Left cardiac atrium (tissue), 4 donors: Measurements from ENCODE around the gene ERC2. TPM values are rescaled to one million over a fixed set of nuclear protein-coding genes. Genes with fewer than 3 reads are reported as not detected.

Experiments used
- ATAC-seq, 2 donors: fragments of 200-7000 bp; cut with Tn5 transposase; one replicate each; pipeline ENCODE4 v1.9.1; 2020; ENCODE audit warnings: mild to moderate bottlenecking in 2 of 2, moderate library complexity in 2 of 2
- DNase-seq: peaks from one replicate; pipeline ENCODE4 v3.0.0-alpha.2; 2020
- intact Hi-C, 2 donors: fragments of 100-400 bp; cut with DNase I; formaldehyde crosslinking; loops; one replicate each; pipeline versions ENCODE4 v1.14.1 to v1.15.1; 2022 to 2023
- total RNA-seq, 2 donors: library from RNA; stranded (reverse); fragmentation: NEBNext Ultra II Directional; extraction: Animal tissue kit (Norgen Biotek cat#: 25700); gene quantifications; one replicate each; pipeline ENCODE4 v1.2.1, GENCODE V29; 2021
- donor health status: DM: no; HTN: yes; CAD: no.
- donor health status: DM: no; HTN: yes; CAD: no; lungs with severe emphysema.
- donor health status: DM: yes; HTN: yes; CAD: no.
- donor health status: Dilated cardiomyopathy.

The ERC2 gene
- total RNA-seq, 2 donors from 2014 or later: 2.6 to 3.6 TPM

DNA sequence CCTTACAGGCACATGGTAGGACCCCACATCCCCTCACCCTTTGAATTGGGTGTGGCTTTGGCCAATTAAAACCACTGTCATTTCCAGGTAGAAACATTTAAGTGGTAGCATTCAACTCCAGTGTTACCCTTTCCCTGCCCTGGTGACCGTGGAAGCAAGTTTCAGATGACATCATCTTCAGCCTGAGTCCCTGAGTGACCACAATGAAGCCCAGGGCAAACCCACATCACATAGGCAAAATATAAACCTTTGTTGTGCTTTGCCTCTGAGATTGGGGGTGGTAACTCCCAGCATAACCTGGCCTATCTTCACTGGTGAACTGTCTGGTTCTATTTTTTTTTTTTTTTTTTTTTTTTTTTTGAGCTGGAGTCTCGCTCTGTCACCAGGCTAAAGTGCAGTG, 577.2 kb downstream of the ERC2 start:
- DNase-seq: no peak
- ATAC-seq: no peak
- intact Hi-C loops: no loop called here

- ATAC-seq: no peak
- intact Hi-C loops: no loop called here
- DNase-seq: no peak
These were observed 579.9 kb downstream of the ERC2 start for GRCh38 chr3:55888282-55888885.

DNA sequence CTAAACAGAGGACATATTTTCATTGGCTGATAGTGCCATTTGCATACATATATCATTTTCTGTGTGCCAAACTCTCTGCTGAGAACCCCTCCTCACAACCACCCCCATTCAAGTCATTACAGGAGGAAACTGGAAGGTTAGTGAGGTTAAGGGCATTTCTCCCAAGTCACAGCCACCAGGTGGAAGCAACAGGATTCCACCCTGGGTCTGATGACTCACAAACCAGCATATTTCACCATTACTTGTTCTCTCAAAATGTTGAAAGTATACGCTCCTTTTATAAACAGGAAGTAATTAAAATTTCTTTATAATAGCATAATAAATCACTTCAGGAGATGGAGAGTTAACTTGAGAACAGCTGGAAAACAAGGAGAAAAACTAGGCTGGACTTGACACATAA, 582.5 kb downstream of the ERC2 start:
- DNase-seq: no peak
- intact Hi-C loops: no loop called here
- no peak for ATAC-seq

DNA sequence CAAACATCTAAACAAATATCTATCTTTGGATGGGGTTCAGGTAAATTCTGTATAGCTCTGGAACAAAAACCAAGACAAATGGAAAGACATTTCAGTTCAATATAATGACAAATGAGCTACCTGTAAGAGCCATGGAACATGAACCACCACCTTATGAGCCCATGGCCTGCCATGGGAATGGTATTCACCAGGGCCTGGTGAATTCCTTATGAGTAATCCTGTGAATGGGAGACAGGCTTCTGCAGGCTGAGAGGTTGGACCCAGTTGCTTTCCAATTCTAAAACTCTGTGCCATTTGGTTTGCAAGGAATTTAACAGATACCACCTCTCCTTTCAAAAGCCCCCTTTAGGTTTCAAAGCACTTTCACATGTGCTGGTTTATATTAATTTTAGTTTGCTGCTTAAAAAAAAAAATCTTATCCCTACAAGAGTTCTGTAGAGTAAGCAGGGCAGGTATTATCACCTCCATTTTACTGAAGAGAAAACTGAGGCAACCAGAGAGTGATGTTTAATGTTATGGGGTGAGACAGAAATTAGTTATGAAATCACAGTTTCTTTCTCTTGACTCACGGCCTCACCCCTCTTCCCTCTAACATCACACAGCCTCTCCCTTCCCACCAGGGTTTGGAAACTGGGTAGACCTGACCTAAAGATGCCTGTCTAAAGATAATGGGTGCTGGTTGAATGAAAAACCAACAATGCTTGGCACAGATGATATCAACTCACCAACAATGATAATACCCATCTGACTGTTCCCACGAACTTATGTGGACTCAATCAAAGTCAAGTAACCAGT, 583.6 kb downstream of the ERC2 start:
- DNase-seq: no peak
- ATAC-seq: no peak
- intact Hi-C loops: no loop called here

DNA sequence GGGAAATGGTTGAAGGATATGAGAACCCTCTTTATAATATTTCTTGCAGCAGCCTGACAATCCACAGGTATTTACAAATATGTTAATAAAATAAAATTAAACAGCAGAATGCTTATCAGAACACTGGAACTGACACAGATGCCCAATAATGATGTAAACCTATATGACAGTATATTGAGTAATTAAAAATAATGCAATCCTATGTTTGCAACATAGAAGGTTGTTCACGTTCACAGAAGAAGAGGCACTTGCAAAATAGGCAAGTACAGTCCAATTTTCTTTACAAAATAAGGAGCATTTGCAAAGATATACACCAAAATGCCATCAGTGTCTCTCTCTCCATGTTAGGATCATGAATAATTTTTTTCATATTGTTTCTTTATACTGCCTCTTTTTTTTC, 584.2 kb downstream of the ERC2 start:
- no peak for ATAC-seq
- no peak for DNase-seq
- intact Hi-C loops: no loop called here

- intact Hi-C loops: no loop called here
- no peak for DNase-seq
- ATAC-seq: no peak
These were observed 586.3 kb downstream of the ERC2 start for GRCh38 chr3:55882006-55882405.

- intact Hi-C loops: no loop called here
- ATAC-seq: no peak
These were observed 587.9 kb downstream of the ERC2 start for GRCh38 chr3:55880357-55880756.

DNA sequence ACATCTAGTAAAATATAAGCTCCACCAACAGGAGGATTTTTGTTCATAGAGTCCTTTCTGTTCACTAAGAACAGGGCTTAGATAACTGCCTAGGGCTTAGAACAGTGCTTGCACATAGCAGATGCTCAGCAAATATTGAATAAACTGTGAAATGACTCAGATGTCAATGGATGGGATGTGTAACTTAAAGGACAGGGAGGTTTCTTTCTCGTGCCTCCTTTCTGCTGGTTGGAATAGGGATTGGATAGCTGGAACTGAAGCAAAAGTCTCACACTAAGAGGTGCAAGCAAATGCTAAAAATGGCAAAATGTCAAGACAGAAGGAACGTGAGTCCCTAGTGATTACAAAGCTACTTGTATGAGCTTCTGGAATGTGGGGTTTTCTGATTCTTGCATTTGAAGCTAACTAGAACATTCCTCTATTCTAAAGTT, 588.4 kb downstream of the ERC2 start:
- intact Hi-C loops: no loop called here
- ATAC-seq (no peak), DNase-seq (no peak)

More at GRCh38 chr3:55880357-55880756, 587.9 kb downstream of the ERC2 start:
- no peak for DNase-seq

- intact Hi-C loops: no loop called here
- DNase-seq (no peak), ATAC-seq (no peak)
These were observed 590.6 kb downstream of the ERC2 start for GRCh38 chr3:55877703-55878102.

DNA sequence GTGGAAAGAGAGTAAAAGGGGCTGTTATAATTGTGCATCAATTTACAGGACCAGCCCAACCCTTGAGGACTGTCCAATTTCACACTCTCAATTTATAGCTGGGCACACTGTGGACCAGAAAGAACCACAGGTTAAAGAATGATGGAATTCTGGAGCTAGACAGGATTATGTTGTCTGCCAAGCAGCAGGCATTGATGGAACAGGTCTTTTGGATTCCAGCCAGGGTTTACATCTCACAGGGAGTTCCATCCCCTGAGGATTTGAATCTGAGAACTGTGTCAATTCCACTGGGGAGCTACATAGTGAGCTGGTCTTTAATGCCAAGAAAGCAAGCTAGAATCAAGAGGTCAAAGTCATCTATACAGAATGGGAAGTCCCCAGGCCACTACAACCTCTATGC, 591.7 kb downstream of the ERC2 start:
- intact Hi-C loops: no loop called here
- ATAC-seq (no peak), DNase-seq (no peak)

DNA sequence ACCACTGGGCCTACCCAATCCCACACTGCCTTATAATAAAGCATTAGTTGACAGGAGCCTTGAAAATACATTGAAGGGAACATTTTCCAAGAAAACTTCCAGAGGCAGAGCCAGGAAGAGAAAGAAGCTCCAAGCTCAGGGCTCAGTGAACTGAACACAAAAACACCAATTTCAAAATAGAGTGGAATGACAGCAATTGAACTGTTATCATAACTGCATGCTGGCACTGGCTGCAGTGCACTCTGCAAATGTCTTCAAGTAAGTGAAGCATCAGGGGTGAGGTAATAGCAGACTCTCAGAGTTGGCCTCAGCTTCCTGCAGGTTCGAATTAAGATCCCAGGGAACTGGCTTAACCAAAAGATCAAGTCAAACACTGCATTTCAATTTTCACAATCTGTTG, 593.2 kb downstream of the ERC2 start:
- intact Hi-C loops: no loop called here
- DNase-seq (no peak), ATAC-seq (no peak)

DNA sequence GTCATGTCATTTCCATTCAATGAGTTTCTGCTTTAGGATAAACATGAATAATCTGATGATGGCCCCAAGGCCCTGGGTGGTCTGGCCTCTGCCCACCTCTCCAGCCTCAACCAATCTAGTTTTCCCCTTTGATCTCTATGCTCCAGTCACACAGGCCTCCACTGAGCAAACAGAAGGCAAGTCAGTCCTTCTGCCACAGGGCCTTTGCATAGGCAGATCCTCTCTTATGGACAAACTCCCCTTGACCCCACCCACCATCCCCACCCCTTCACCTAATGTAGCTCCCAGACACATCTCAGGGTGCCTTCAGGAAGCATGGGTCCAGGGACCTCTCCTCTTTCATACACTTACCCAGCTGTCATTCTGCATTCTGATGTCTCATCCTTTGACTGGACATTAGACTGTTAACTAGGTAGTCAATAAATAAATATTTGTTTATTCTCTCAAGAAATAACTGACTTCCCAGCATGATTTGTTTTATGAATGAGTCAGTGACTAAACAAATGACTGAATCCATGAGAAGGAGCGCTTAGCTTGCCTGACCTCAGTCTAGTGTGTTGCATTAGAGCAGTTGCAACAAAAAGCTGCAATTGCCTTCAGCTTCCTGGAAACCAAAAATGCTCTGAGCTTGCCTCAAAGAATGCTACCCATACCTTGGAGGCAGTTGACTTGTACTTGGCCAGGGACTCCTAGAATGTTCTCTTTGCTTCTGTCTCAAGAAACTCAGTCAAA, 594.6 kb downstream of the ERC2 start:
- intact Hi-C loops: no loop called here
- ATAC-seq (no peak), DNase-seq (no peak)

DNA sequence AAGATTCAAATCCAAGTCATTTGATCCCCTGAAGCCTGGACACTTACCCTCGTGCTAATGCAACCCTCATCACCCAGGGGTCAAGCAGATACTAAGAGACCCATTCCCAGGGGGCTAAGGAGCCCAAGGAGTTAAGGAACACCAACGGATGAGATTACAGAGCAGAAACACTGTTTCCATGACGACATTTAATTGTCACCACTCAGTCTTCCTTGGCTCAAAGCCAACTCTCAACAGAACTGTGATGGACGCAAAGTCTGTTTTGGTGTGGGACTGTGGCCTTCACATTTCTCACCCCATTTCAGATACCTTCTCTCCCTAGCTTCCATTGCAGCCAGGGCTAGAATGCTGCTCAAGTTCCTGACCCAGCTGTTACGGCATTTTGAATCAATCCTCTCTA, 597.7 kb downstream of the ERC2 start:
- ATAC-seq (no peak), DNase-seq (no peak)
- intact Hi-C loops: no loop called here

- no peak for DNase-seq
- no peak for ATAC-seq
- intact Hi-C loops: no loop called here
These were observed 599.9 kb downstream of the ERC2 start for GRCh38 chr3:55868347-55868746.

DNA sequence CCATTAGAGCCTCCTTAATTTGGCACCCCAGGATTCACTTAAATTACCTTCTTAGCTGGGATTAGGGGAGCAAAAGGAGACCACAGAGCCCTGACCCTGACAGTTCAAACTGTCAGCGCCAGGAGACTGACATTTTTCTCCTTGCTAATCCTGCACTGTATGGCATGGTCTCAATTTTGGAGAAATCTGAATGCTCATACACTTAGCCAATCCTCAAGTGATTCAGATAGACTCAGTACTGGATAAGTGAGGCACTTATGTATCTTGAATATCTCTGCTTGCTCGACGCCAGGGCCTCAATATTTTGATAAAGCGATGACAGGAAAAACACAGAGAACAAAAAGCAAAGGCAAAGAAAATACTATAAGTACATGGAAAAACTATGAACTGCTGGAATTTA, 605.2 kb downstream of the ERC2 start:
- intact Hi-C loops: no loop called here
- ATAC-seq (peak; percentile 38 to 45), DNase-seq (no peak)

- intact Hi-C loops: no loop called here
- ATAC-seq (no peak), DNase-seq (no peak)
These were observed 608.1 kb downstream of the ERC2 start for GRCh38 chr3:55860049-55860721.

- intact Hi-C loops: no loop called here
- DNase-seq (no peak), ATAC-seq (no peak)
These were observed 609.0 kb downstream of the ERC2 start for GRCh38 chr3:55859305-55859704.

DNA sequence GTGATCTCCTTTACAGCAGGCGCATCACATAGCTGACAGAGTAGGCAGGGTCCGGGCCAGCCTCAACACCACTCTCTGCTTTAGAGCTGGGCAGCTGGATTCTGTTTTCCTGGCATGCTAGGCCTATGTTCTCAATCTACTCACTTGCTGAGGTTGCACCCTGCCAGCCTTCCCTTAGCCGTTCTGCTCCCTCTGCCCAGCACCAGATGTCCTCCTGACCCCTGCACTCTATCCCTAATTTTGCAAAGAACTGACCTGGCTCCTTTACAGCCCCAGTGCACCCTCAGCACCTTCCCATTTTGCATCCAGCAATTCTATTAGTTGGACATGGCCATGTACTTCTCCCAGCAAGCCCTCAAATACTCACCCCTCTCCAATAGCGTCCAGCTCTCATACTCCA, 609.5 kb downstream of the ERC2 start:
- DNase-seq: no peak
- intact Hi-C loops: no loop called here
- ATAC-seq: no peak

GRCh38 chr3:55858302-55858701, 610.0 kb downstream of the ERC2 start:
- intact Hi-C loops: no loop called here

GRCh38 chr3:55857633-55858032, 610.6 kb downstream of the ERC2 start:
- ATAC-seq: no peak
- intact Hi-C loops: no loop called here
- no peak for DNase-seq

More at GRCh38 chr3:55858302-55858701, 610.0 kb downstream of the ERC2 start:
- no peak for DNase-seq
- no peak for ATAC-seq
